ENCODE data around the gene SEL1L3.

- TF ChIP-seq CTCF (conservative IDR thresholded peaks at IDR 0.05 in 1 of 2, IDR thresholded peaks at IDR 0.05 in 1 of 2; ENCODE audit: low read depth in 1 of 2, low read length in 2 of 2) (no peak), EZH2 (IDR thresholded peaks at IDR 0.05; ENCODE audit: low read length, missing control alignments) (no peak)
Measured at GRCh38 chr4:25827373-25827772, 35.4 kb downstream of the SEL1L3 start.
